AG04450 (cell line): ENCODE data around the gene RAI14. TPM values are rescaled to one million over a fixed set of nuclear protein-coding genes. Genes with fewer than 3 reads are reported as not detected.
"Not testable (repeated sequence)": the region's sequence is repeated elsewhere in the genome, so short reads cannot be mapped to it uniquely, and the experiment has no call there.

Source experiments
- CTCF ChIA-PET: fragments of 300-600, 350-600 bp; formaldehyde crosslinking; extraction: SDS; loops from one replicate; lab custom pipeline; 2022; ENCODE audit warnings: antibody characterized with exemption, inconsistent platforms; lab: Charles Lee
- POLR2A ChIA-PET: fragments of 350-600 bp; formaldehyde crosslinking; extraction: SDS; loops from one replicate; lab custom pipeline; 2021; ENCODE audit warnings: antibody characterized with exemption, inconsistent platforms; lab: Yijun Ruan, JAX
- DNase-seq: peaks from one replicate; pipeline ENCODE4 v3.0.0-alpha.2; 2011; ENCODE audit warnings: low read depth, low spot score
- H3K27ac ChIP-seq: one replicate; pipeline ENCODE4 v1.5.1; 2012; ENCODE audit warnings: low read depth, low read length, control low read depth
- H3K27me3 ChIP-seq: one replicate; pipeline ENCODE4 v1.6.0; 2012; ENCODE audit warnings: low read length; ENCODE audit not compliant: control insufficient read depth, insufficient read depth
- H3K4me3 ChIP-seq: 2 replicates; pipeline ENCODE4 v1.5.1; 2011; ENCODE audit warnings: mild to moderate bottlenecking, low read depth, low read length, control low read depth
- H3K9me3 ChIP-seq: 2 replicates; pipeline ENCODE4 v1.5.1; 2012; ENCODE audit warnings: low read length; ENCODE audit not compliant: control insufficient read depth, insufficient read depth
- CTCF ChIP-seq: IDR thresholded peaks from 2 replicates; pipeline ENCODE4 v1.5.1; 2011; ENCODE audit warnings: low read depth, low read length, control low read depth, inconsistent platforms
- polyA plus RNA-seq: library from polyadenylated mRNA; depleted of rRNA; stranded (reverse); fragments of >200 nt; gene quantifications from 2 replicates; pipeline ENCODE4 v1.2.3, GENCODE V29; 2011

The RAI14 gene
- polyA plus RNA-seq, 1 experiment, result 162 TPM

- H3K4me3 ChIP-seq, result no peak overlapping the region
- POLR2A ChIA-PET, result no interaction called here
Measured at GRCh38 chr5:34699155-34700077, 43.3 kb downstream of the RAI14 start.

GRCh38 chr5:34700078-34700452 is 43.9 kb downstream of the RAI14 start:
- ChIA-PET POLR2A (no interaction called here), CTCF (interaction anchor here (1.3 kb wide), 1 partner anchor 214 kb away, joined by 3 read pairs; no protein-coding TSS in a partner anchor)
- Histone ChIP-seq H3K27ac (no peak overlapping the region), H3K4me3 (no peak overlapping the region), H3K27me3 (no peaks in the 10 kb centered on the region), H3K9me3 (no peaks in the 10 kb centered on the region)
- DNase-seq, result no peak
- TF ChIP-seq CTCF, result no peak

More at GRCh38 chr5:34699155-34700077, 43.3 kb downstream of the RAI14 start:
- CTCF ChIA-PET, result interaction anchor here (1.3 kb wide), 1 partner anchor 213 kb away, joined by 3 read pairs; no protein-coding TSS in a partner anchor
- no peak for TF ChIP-seq CTCF
- no peaks in the 10 kb centered on the region for H3K9me3 ChIP-seq
- H3K27me3 ChIP-seq, result no peaks in the 10 kb centered on the region
- DNase-seq, result no peak
- H3K27ac ChIP-seq, result no peak overlapping the region

DNA sequence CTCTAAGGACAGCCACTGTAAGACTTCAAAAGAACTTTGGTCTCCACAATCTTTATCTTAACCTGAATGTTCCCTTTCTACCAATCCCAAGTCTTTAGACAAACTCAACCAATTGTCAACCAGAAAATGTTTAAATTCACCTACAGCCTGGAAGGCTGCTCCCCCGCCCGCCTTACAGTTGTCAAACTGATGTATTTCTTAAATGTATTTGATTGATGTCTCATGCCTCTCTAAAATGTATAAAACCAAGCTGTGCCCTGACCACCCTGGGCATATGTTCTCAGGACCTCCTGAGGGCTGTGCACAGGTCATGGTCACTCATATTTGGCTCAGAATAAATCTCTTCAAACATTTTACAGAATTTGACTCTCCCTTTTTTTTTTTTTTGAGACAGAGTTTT is 45.3 kb downstream of the RAI14 start:
- H3K4me3 ChIP-seq, CTCF ChIA-PET, POLR2A ChIA-PET, H3K27ac ChIP-seq, DNase-seq, H3K9me3 ChIP-seq, H3K27me3 ChIP-seq: not testable (repeated sequence)

- POLR2A ChIA-PET, result interaction anchor here (0.7 to 0.9 kb wide), 2 partner anchors 158 to 170 kb away, joined by 4 to 5 read pairs; no protein-coding TSS in a partner anchor
- Histone ChIP-seq H3K27me3 (no peaks in the 10 kb centered on the region), H3K27ac (no peak overlapping the region), H3K9me3 (no peaks in the 10 kb centered on the region), H3K4me3 (no peak overlapping the region)
- no peak for TF ChIP-seq CTCF
- no peak for DNase-seq
- CTCF ChIA-PET, result interaction anchor here (1.4 to 1.7 kb wide), 2 partner anchors 17 to 218 kb away, joined by 4 read pairs; no protein-coding TSS in a partner anchor
Measured at GRCh38 chr5:34703767-34704713, 47.9 kb downstream of the RAI14 start.

- H3K27ac ChIP-seq, result no peak overlapping the region
- DNase-seq, result no peak
Measured at GRCh38 chr5:34706084-34706483, 50.0 kb downstream of the RAI14 start.

More at GRCh38 chr5:34706084-34706483, 50.0 kb downstream of the RAI14 start:
- H3K9me3 ChIP-seq, result no peaks in the 10 kb centered on the region
- no peak for TF ChIP-seq CTCF
- H3K4me3 ChIP-seq, result no peak overlapping the region
- no peaks in the 10 kb centered on the region for H3K27me3 ChIP-seq
- CTCF ChIA-PET, result no interaction called here
- POLR2A ChIA-PET, result no interaction called here
